Measurements from ENCODE around the gene CADPS2. TPM values are rescaled to one million over a fixed set of nuclear protein-coding genes. Genes with fewer than 3 reads are reported as not detected.

The CADPS2 gene
- total RNA-seq, 1 donor from 2014 or later, result 19.1 TPM

DNA sequence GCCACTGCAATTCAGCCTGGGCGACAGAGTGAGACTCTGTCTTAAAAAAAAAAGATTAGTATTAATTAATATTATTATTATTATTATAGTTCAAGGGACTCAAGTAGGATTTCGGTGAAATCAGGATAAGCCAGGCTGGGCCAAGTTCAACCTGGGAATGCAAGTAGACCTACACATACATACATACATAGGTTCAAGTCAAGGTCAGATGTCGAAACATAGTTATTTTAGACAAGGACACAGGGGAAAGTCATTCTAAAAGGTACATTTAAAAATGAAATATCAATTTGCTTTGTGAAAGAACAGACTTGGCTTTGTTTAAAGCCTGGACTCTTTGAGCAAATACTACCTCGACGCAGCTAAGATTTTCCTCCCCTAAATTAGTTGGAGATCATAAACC, 336.7 kb downstream of the CADPS2 start:
- no peaks in the 10 kb centered on the region for H3K27me3 ChIP-seq
- H3K9ac ChIP-seq, result no peak overlapping the region
- peaks cover 5% of the 10 kb centered on the region for H3F3A ChIP-seq (ENCODE audit: low read depth)
- Mint-ChIP-seq H3K9me3 (no peaks in the 10 kb centered on the region), H3K4me1 (no peaks in the 10 kb centered on the region), H3K27me3 (ENCODE audit: insufficient read depth, low read depth) (no peaks in the 10 kb centered on the region), H3K36me3 (no peaks in the 10 kb centered on the region), H3K27ac (no peak overlapping the region), H3K4me3 (no peak overlapping the region)
- TF ChIP-seq CTCF (IDR thresholded peaks at IDR 0.05) (no peak), EZH2phosphoT487 (IDR thresholded peaks at IDR 0.05) (no peak), EZH2 (IDR thresholded peaks at IDR 0.05) (no peak)
- H3K79me2 ChIP-seq (ENCODE audit: low read depth), result no peaks in the 10 kb centered on the region
- no peak for DNase-seq (ENCODE audit: low spot score)
- H3K4me3 ChIP-seq, result no peak overlapping the region
- no peak overlapping the region for H2AFZ ChIP-seq (replicated peaks)
- no peak overlapping the region for H3K27ac ChIP-seq
- H4K20me1 ChIP-seq (ENCODE audit: low read depth), result no peaks in the 10 kb centered on the region
- no peaks in the 10 kb centered on the region for H3K4me1 ChIP-seq
- no peaks in the 10 kb centered on the region for H3K36me3 ChIP-seq
- no peaks in the 10 kb centered on the region for H3K9me3 ChIP-seq (ENCODE audit: low read depth)
- H3K4me2 ChIP-seq, result no peak overlapping the region

DNA sequence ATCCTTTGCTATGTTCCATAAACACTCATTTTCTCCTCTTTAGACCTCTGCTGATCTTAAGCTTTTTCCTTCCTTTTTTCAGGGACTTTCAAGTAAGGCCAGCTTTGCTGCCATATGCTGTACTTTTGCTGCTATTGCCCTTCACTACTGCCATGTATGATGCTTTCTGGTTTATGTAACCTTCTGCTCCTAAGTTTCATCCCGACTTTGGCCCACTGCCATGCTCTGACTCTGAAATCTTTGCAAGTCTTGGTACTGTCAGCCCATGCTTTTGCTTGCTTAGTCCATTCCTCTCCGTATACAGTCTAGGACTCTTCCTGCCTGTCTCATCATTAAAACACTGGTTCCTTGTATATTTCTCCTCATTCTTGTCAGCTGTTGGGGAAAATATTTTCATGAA, 339.8 kb downstream of the CADPS2 start:
- Histone ChIP-seq H3K9ac (no peak overlapping the region), H3K36me3 (no peaks in the 10 kb centered on the region), H3K9me3 (ENCODE audit: low read depth) (no peaks in the 10 kb centered on the region), H3K79me2 (ENCODE audit: low read depth) (no peaks in the 10 kb centered on the region), H4K20me1 (ENCODE audit: low read depth) (no peaks in the 10 kb centered on the region), H3K4me2 (no peak overlapping the region), H3K4me1 (no peaks in the 10 kb centered on the region), H3K27ac (no peak overlapping the region), H2AFZ (replicated peaks) (no peak overlapping the region), H3F3A (ENCODE audit: low read depth) (peaks cover 16% of the 10 kb centered on the region), H3K4me3 (no peak overlapping the region), H3K27me3 (no peaks in the 10 kb centered on the region)
- no peaks in the 10 kb centered on the region for H3K27me3 Mint-ChIP-seq (ENCODE audit: insufficient read depth, low read depth)
- no peak overlapping the region for H3K27ac Mint-ChIP-seq
- no peaks in the 10 kb centered on the region for H3K4me1 Mint-ChIP-seq
- no peak for DNase-seq (ENCODE audit: low spot score)
- no peak overlapping the region for H3K4me3 Mint-ChIP-seq
- TF ChIP-seq EZH2 (IDR thresholded peaks at IDR 0.05) (no peak), CTCF (IDR thresholded peaks at IDR 0.05) (no peak), EZH2phosphoT487 (IDR thresholded peaks at IDR 0.05) (no peak)
- H3K9me3 Mint-ChIP-seq, result no peaks in the 10 kb centered on the region
- no peaks in the 10 kb centered on the region for H3K36me3 Mint-ChIP-seq

- H4K20me1 ChIP-seq (ENCODE audit: low read depth), result no peaks in the 10 kb centered on the region
- no peak overlapping the region for H3K27ac ChIP-seq
- DNase-seq (ENCODE audit: low spot score), result no peak
- no peak overlapping the region for H2AFZ ChIP-seq (replicated peaks)
- H3F3A ChIP-seq (ENCODE audit: low read depth), result peaks cover 18% of the 10 kb centered on the region
- no peaks in the 10 kb centered on the region for H3K27me3 ChIP-seq
- TF ChIP-seq EZH2 (IDR thresholded peaks at IDR 0.05), result no peak
- TF ChIP-seq CTCF (IDR thresholded peaks at IDR 0.05), result no peak
- no peak for TF ChIP-seq EZH2phosphoT487 (IDR thresholded peaks at IDR 0.05)
- Mint-ChIP-seq H3K27ac (no peak overlapping the region), H3K36me3 (no peaks in the 10 kb centered on the region), H3K4me3 (no peak overlapping the region), H3K27me3 (ENCODE audit: insufficient read depth, low read depth) (no peaks in the 10 kb centered on the region), H3K4me1 (no peaks in the 10 kb centered on the region), H3K9me3 (no peaks in the 10 kb centered on the region)
- no peak overlapping the region for H3K9ac ChIP-seq
- no peaks in the 10 kb centered on the region for H3K4me1 ChIP-seq
- no peak overlapping the region for H3K4me3 ChIP-seq
- H3K4me2 ChIP-seq, result no peak overlapping the region
- H3K36me3 ChIP-seq, result no peaks in the 10 kb centered on the region
- H3K9me3 ChIP-seq (ENCODE audit: low read depth), result no peaks in the 10 kb centered on the region
- no peaks in the 10 kb centered on the region for H3K79me2 ChIP-seq (ENCODE audit: low read depth)
Measured at GRCh38 chr7:122544463-122544862, 341.8 kb downstream of the CADPS2 start.

All from neural progenitor cell (in vitro differentiated cells).